GM23338 (cell line): ENCODE measurements around the gene EXOC3L2. TPM values are rescaled to one million over a fixed set of nuclear protein-coding genes. Genes with fewer than 3 reads are reported as not detected.

Experiments
- ATAC-seq: fragments of 200-7000 bp; cut with Tn5 transposase; 3 replicates; pipeline ENCODE4 v1.9.1; 2020
- DNase-seq: peaks from one replicate; pipeline ENCODE4 v3.0.0-alpha.2; 2015; ENCODE audit warnings: low spot score
- H2AFZ ChIP-seq: fragments of 200-600 bp; sonication (generic); 2 replicates; pipeline ENCODE4 v1.8.0; 2016; ENCODE audit warnings: antibody characterized with exemption, mild to moderate bottlenecking, moderate library complexity
- H3F3A ChIP-seq: fragments of 200-600 bp; sonication (generic); replicated peaks from 2 replicates; pipeline ENCODE4 v1.8.0; 2017; ENCODE audit warnings: antibody characterized with exemption, mixed run types, low read depth
- H3K27ac ChIP-seq: fragments of 200-600 bp; sonication (generic); 2 replicates; pipeline ENCODE4 v1.6.1; 2016; ENCODE audit warnings: low read depth
- H3K27me3 ChIP-seq: fragments of 200-600 bp; sonication (generic); 2 replicates; pipeline ENCODE4 v1.8.0; 2016; ENCODE audit warnings: mild to moderate bottlenecking, mixed run types, moderate library complexity; ENCODE audit not compliant: insufficient read depth
- H3K36me3 ChIP-seq: fragments of 200-600 bp; sonication (generic); 2 replicates; pipeline ENCODE4 v1.8.0; 2016; ENCODE audit warnings: mild to moderate bottlenecking; ENCODE audit not compliant: insufficient read depth
- H3K4me1 ChIP-seq: fragments of 200-600 bp; sonication (generic); 2 replicates; pipeline ENCODE4 v1.8.0; 2016; ENCODE audit warnings: mild to moderate bottlenecking, moderate library complexity; ENCODE audit not compliant: insufficient read depth
- H3K4me2 ChIP-seq: fragments of 200-600 bp; sonication (generic); 2 replicates; pipeline ENCODE4 v1.7.1; 2017; ENCODE audit warnings: mixed run types
- H3K4me3 ChIP-seq: fragments of 200-600 bp; sonication (generic); 2 replicates; pipeline ENCODE4 v1.6.1; 2016; ENCODE audit warnings: mixed run types
- H3K79me2 ChIP-seq: fragments of 200-600 bp; sonication (generic); replicated peaks from 2 replicates; pipeline ENCODE4 v1.8.0; 2017; ENCODE audit warnings: mild to moderate bottlenecking; ENCODE audit not compliant: insufficient read depth
- H3K9me2 ChIP-seq: fragments of 200-600 bp; sonication (generic); 2 replicates; pipeline ENCODE4 v1.8.0; 2017; ENCODE audit not compliant: insufficient read depth
- H4K20me1 ChIP-seq: fragments of 200-600 bp; sonication (generic); replicated peaks from 2 replicates; pipeline ENCODE4 v1.8.0; 2017; ENCODE audit warnings: mild to moderate bottlenecking; ENCODE audit not compliant: insufficient read depth
- H3K27ac Mint-ChIP-seq: 2 replicates; pipeline ENCODE4 v1.8.0; 2020; ENCODE audit warnings: inconsistent platforms, mild to moderate bottlenecking, moderate library complexity, mixed read lengths
- H3K27me3 Mint-ChIP-seq: 3 replicates; pipeline ENCODE4 v1.8.0; 2022; ENCODE audit warnings: low read depth, mild to moderate bottlenecking, moderate library complexity, mixed read lengths, inconsistent platforms; ENCODE audit not compliant: insufficient read depth, poor library complexity
- H3K36me3 Mint-ChIP-seq: 3 replicates; pipeline ENCODE4 v1.8.0; 2021; ENCODE audit warnings: low read depth, mild to moderate bottlenecking, inconsistent platforms, moderate library complexity, mixed read lengths
- H3K4me1 Mint-ChIP-seq: 3 replicates; pipeline ENCODE4 v1.8.0; 2020; ENCODE audit warnings: mild to moderate bottlenecking, inconsistent platforms, mixed read lengths
- H3K4me3 Mint-ChIP-seq: 3 replicates; pipeline ENCODE4 v1.8.0; 2021; ENCODE audit warnings: moderate library complexity, mild to moderate bottlenecking, inconsistent platforms, mixed read lengths
- H3K9me3 Mint-ChIP-seq: 3 replicates; pipeline ENCODE4 v1.8.0; 2020; ENCODE audit warnings: moderate library complexity, mild to moderate bottlenecking, inconsistent platforms, mixed read lengths
- CREB1 ChIP-seq: fragments of 250-450 bp; sonication (Bioruptor Pico); IDR thresholded peaks from 2 replicates; pipeline ENCODE4 v1.5.0; 2020; ENCODE audit warnings: low read depth, mild to moderate bottlenecking, moderate library complexity
- CTCF ChIP-seq, 2 experiments: fragments of 200-600 bp in 1 of 2; sonication (generic) in 1 of 2; conservative IDR thresholded peaks; 2 replicates each; pipeline versions ENCODE4 v1.5.1 to v1.6.1; 2016 to 2017; ENCODE audit warnings: antibody characterized with exemption in 2 of 2, low read depth in 2 of 2, mild to moderate bottlenecking in 2 of 2, moderate library complexity in 1 of 2
- ETS1 ChIP-seq: IDR thresholded peaks from 2 replicates; pipeline ENCODE4 v1.6.1; 2016; ENCODE audit warnings: antibody characterized with exemption
- EZH2 ChIP-seq: fragments of 200-600 bp; sonication (generic); IDR thresholded peaks from one replicate; pipeline ENCODE4 v1.8.0; 2017; ENCODE audit warnings: antibody characterized with exemption, mild to moderate bottlenecking, low read depth; ENCODE audit not compliant: unreplicated experiment
- EZH2phosphoT487 ChIP-seq: fragments of 200-600 bp; sonication (generic); IDR thresholded peaks from one replicate; pipeline ENCODE4 v1.8.1; 2018; ENCODE audit warnings: antibody characterized with exemption; ENCODE audit not compliant: unreplicated experiment
- JUNB ChIP-seq: IDR thresholded peaks from one replicate; pipeline ENCODE4 v1.6.1; 2016; ENCODE audit warnings: antibody characterized with exemption; ENCODE audit not compliant: unreplicated experiment
- NANOG ChIP-seq: IDR thresholded peaks from 2 replicates; pipeline ENCODE4 v1.6.1; 2016; ENCODE audit warnings: antibody characterized with exemption, borderline replicate concordance
- POLR2AphosphoS5 ChIP-seq: IDR thresholded peaks from 2 replicates; pipeline ENCODE4 v1.6.1; 2016; ENCODE audit warnings: antibody characterized with exemption, low read depth
- REST ChIP-seq: IDR thresholded peaks from one replicate; pipeline ENCODE4 v1.6.1; 2018; ENCODE audit warnings: antibody characterized with exemption; ENCODE audit not compliant: unreplicated experiment
- STAT1 ChIP-seq: IDR thresholded peaks from one replicate; pipeline ENCODE4 v1.6.1; 2016; ENCODE audit warnings: antibody characterized with exemption; ENCODE audit not compliant: unreplicated experiment
- ZNF114 ChIP-seq: fragments of 250-450 bp; sonication (Bioruptor Pico); IDR thresholded peaks from 2 replicates; pipeline ENCODE4 v1.5.0; 2020; ENCODE audit warnings: mild to moderate bottlenecking, moderate library complexity
- ZNF331 ChIP-seq: fragments of 250-450 bp; sonication (Bioruptor Pico); IDR thresholded peaks from 2 replicates; pipeline ENCODE4 v1.5.0; 2020; ENCODE audit warnings: low read depth, mild to moderate bottlenecking, moderate library complexity
- ZNF462 ChIP-seq: fragments of 250-450 bp; sonication (Bioruptor Pico); IDR thresholded peaks from 2 replicates; pipeline ENCODE4 v1.5.0; 2020; ENCODE audit warnings: mild to moderate bottlenecking, moderate library complexity
- polyA plus RNA-seq: library from polyadenylated mRNA; unstranded; fragments of >200 nt; fragmentation: Nextera tagmentation; extraction: Ambion mirVana; gene quantifications from 2 replicates; pipeline ENCODE4 v1.2.1, GENCODE V29; 2016
- total RNA-seq: library from RNA; depleted of rRNA; stranded (reverse); fragments of >200 nt; shearing (Covaris generic); gene quantifications from 2 replicates; pipeline ENCODE4 v1.2.3, GENCODE V29; 2014

Gene EXOC3L2
- total and polyA plus RNA-seq, 2 experiments from 2014 or later = 2.8 to 3.2 TPM

GRCh38 chr19:45182758-45183157 is 62.4 kb downstream of the EXOC3L2 start:
- DNase-seq (no peak), ATAC-seq (no peak)
- Histone ChIP-seq H2AFZ (no peak overlapping the region), H3K27me3 (peaks cover 6% of the 10 kb centered on the region; the same call in 1 of the 2 replicates), H3K4me1 (peaks cover 3% of the 10 kb centered on the region; the same call in 1 of the 2 replicates), H3K36me3 (no peaks in the 10 kb centered on the region), H3F3A (no peaks in the 10 kb centered on the region), H3K27ac (no peak overlapping the region), H3K79me2 (peaks cover 9% of the 10 kb centered on the region), H3K4me2 (no peak overlapping the region), H3K4me3 (no peak overlapping the region), H4K20me1 (no peaks in the 10 kb centered on the region), H3K9me2 (no peaks in the 10 kb centered on the region)
- TF ChIP-seq CREB1 (CRISPR knock-in tag) (no peak), STAT1 (no peak), ZNF114 (CRISPR knock-in tag) (no peak), JUNB (no peak), ETS1 (no peak), EZH2phosphoT487 (no peak), ZNF331 (CRISPR knock-in tag) (no peak), REST (no peak), ZNF462 (CRISPR knock-in tag) (no peak), EZH2 (no peak), CTCF (conservative IDR thresholded peaks at IDR 0.05; ENCODE audit: low read depth in 2 of 2) (no peak), NANOG (no peak), POLR2AphosphoS5 (no peak)
- Mint-ChIP-seq H3K27me3 (peaks cover 24% of the 10 kb centered on the region), H3K4me1 (peaks cover 2% of the 10 kb centered on the region; the same call in 2 of the 3 replicates), H3K9me3 (no peaks in the 10 kb centered on the region), H3K4me3 (no peak overlapping the region), H3K36me3 (peaks cover 3% of the 10 kb centered on the region; the same call in 1 of the 3 replicates), H3K27ac (no peak overlapping the region; the same call in 1 of the 2 replicates)
